Neuronal stem cell (in vitro differentiated cells): ENCODE results near the gene E2F3.
A peak's percentile ranks its signal among the peaks of the same experiment; 100 is the strongest.

ENCODE experiments used
- DNase-seq: peaks from one replicate; pipeline ENCODE4 v3.0.0-alpha.2; 2013; ENCODE audit warnings: low spot score
- H2AFZ ChIP-seq: one replicate; pipeline ENCODE4 v1.6.1; 2013; ENCODE audit warnings: mild to moderate bottlenecking, low read length, inconsistent platforms
- H2AK5ac ChIP-seq: 2 replicates; pipeline ENCODE4 v1.6.1; 2013; ENCODE audit warnings: low read depth, mild to moderate bottlenecking, inconsistent platforms, low read length, moderate library complexity, mixed read lengths
- H2BK120ac ChIP-seq: 2 replicates; pipeline ENCODE4 v1.6.1; 2013; ENCODE audit warnings: low read depth, mild to moderate bottlenecking, inconsistent platforms, low read length, moderate library complexity, mixed read lengths
- H2BK12ac ChIP-seq: one replicate; pipeline ENCODE4 v1.6.1; 2013; ENCODE audit warnings: low read length, inconsistent platforms
- H2BK15ac ChIP-seq: 2 replicates; pipeline ENCODE4 v1.6.1; 2013; ENCODE audit warnings: mild to moderate bottlenecking, low read length, inconsistent platforms, mixed read lengths
- H2BK5ac ChIP-seq: one replicate; pipeline ENCODE4 v1.6.1; 2013; ENCODE audit warnings: inconsistent platforms, mild to moderate bottlenecking, low read length, moderate library complexity
- H3K14ac ChIP-seq: one replicate; pipeline ENCODE4 v1.6.1; 2013; ENCODE audit warnings: low read length, inconsistent platforms
- H3K18ac ChIP-seq: 2 replicates; pipeline ENCODE4 v1.6.1; 2013; ENCODE audit warnings: low read length, inconsistent platforms
- H3K23ac ChIP-seq: 2 replicates; pipeline ENCODE4 v1.6.1; 2013; ENCODE audit warnings: low read depth, mild to moderate bottlenecking, mixed read lengths, low read length, inconsistent platforms; ENCODE audit not compliant: poor library complexity
- H3K27ac ChIP-seq: replicated peaks from 3 replicates; pipeline ENCODE4 v1.5.1; 2013; ENCODE audit warnings: low read length, inconsistent platforms
- H3K27me3 ChIP-seq, 3 experiments: 2 replicates each; pipeline ENCODE4 v1.6.1; 2013; ENCODE audit warnings: low read length in 3 of 3, mild to moderate bottlenecking in 2 of 3, inconsistent platforms in 1 of 3, low read depth in 1 of 3, mixed read lengths in 1 of 3, moderate library complexity in 1 of 3; ENCODE audit not compliant: control insufficient read depth in 3 of 3, insufficient read depth in 3 of 3
- H3K36me3 ChIP-seq, 2 donors: replicated peaks in 1 of 2; 2 replicates each; pipeline ENCODE4 v1.6.1; 2013; ENCODE audit warnings: low read length in 2 of 2; ENCODE audit not compliant: control insufficient read depth in 2 of 2, insufficient read depth in 2 of 2
- H3K4ac ChIP-seq: 2 replicates; pipeline ENCODE4 v1.6.1; 2013; ENCODE audit warnings: inconsistent platforms, mild to moderate bottlenecking, low read length, moderate library complexity
- H3K4me1 ChIP-seq, 2 donors: 1 replicate in 1 of 2; 2 replicates in 1 of 2; pipeline ENCODE4 v1.6.1; 2013; ENCODE audit warnings: low read length in 2 of 2, low read depth in 1 of 2; ENCODE audit not compliant: control insufficient read depth in 2 of 2, insufficient read depth in 1 of 2
- H3K4me2 ChIP-seq: one replicate; pipeline ENCODE4 v1.6.1; 2013; ENCODE audit warnings: mild to moderate bottlenecking, low read length, inconsistent platforms; ENCODE audit not compliant: insufficient read depth, poor library complexity, severe bottlenecking
- H3K4me3 ChIP-seq, 2 donors: 2 replicates each; pipeline ENCODE4 v1.5.1; 2013; ENCODE audit warnings: low read length in 2 of 2, mild to moderate bottlenecking in 2 of 2, inconsistent platforms in 1 of 2, moderate library complexity in 1 of 2
- H3K79me1 ChIP-seq: one replicate; pipeline ENCODE4 v1.6.1; 2013; ENCODE audit warnings: low read depth, mild to moderate bottlenecking, inconsistent platforms, low read length, moderate library complexity
- H3K9ac ChIP-seq: one replicate; pipeline ENCODE4 v1.6.1; 2013; ENCODE audit warnings: mild to moderate bottlenecking, low read depth, low read length, inconsistent platforms; ENCODE audit not compliant: poor library complexity
- H3K9me3 ChIP-seq, 2 donors: replicated peaks in 1 of 2; 2 replicates each; pipeline versions ENCODE3 to v1.6.1; 2013; ENCODE audit warnings: low read length in 2 of 2, mild to moderate bottlenecking in 2 of 2, inconsistent platforms in 1 of 2, low read depth in 1 of 2, mixed read lengths in 1 of 2, moderate library complexity in 1 of 2; ENCODE audit not compliant: control insufficient read depth in 2 of 2, insufficient read depth in 1 of 2
- H4K8ac ChIP-seq: one replicate; pipeline ENCODE4 v1.6.1; 2013; ENCODE audit warnings: low read depth, mild to moderate bottlenecking, inconsistent platforms, low read length, moderate library complexity
- H4K91ac ChIP-seq: one replicate; pipeline ENCODE4 v1.6.1; 2013; ENCODE audit warnings: low read length, low read depth, mild to moderate bottlenecking, inconsistent platforms; ENCODE audit not compliant: poor library complexity
- WGBS, 2 donors: extraction: QIAGEN DNeasy Blood & Tissue Kit; methylation state at CpG; one replicate each; pipeline ENCODE4 v1.1.7; 2013; ENCODE audit warnings: missing lambda C conversion rate in 2 of 2, mixed read lengths in 1 of 2; ENCODE audit not compliant: insufficient read length in 2 of 2, insufficient replicate concordance in 1 of 2; ENCODE audit errors: extremely low coverage in 2 of 2; 5-methylcytosine and 5-hydroxymethylcytosine counted together

The E2F3 gene

GRCh38 chr6:20411544-20411943 lies 9.9 kb downstream of the E2F3 start:
- H3K79me1 ChIP-seq: peaks cover 9% of the 10 kb centered on the region
- H3K27me3 ChIP-seq: no peaks in the 10 kb centered on the region
- H3K4ac ChIP-seq: no peak overlapping the region
- H3K9me3 ChIP-seq: peaks cover 0 to 1% of the 10 kb centered on the region in 2 donors
- no peak overlapping the region for H3K4me2 ChIP-seq
- H2BK5ac ChIP-seq: no peak overlapping the region
- no peak overlapping the region for H3K23ac ChIP-seq
- no peak overlapping the region for H2BK120ac ChIP-seq
- peak overlapping the region; percentile 94 for H4K8ac ChIP-seq
- H3K9ac ChIP-seq: no peak overlapping the region
- no peak overlapping the region for H2BK12ac ChIP-seq
- H3K27ac ChIP-seq: no peak overlapping the region
- no peak overlapping the region for H2AK5ac ChIP-seq
- no CpG with 5 or more reads among the region's 8 CpGs for WGBS, 2 donors
- H3K18ac ChIP-seq: no peak overlapping the region
- no peak overlapping the region for H2AFZ ChIP-seq
- H3K4me3 ChIP-seq: no peak overlapping the region
- no peak overlapping the region for H3K14ac ChIP-seq
- H3K4me1 ChIP-seq: peaks cover 0 to 13% of the 10 kb centered on the region in 2 donors
- no peak overlapping the region for H2BK15ac ChIP-seq
- no peak for DNase-seq
- H4K91ac ChIP-seq: no peak overlapping the region
- H3K36me3 ChIP-seq: peaks cover 8 to 100% of the 10 kb centered on the region in 2 donors

DNA sequence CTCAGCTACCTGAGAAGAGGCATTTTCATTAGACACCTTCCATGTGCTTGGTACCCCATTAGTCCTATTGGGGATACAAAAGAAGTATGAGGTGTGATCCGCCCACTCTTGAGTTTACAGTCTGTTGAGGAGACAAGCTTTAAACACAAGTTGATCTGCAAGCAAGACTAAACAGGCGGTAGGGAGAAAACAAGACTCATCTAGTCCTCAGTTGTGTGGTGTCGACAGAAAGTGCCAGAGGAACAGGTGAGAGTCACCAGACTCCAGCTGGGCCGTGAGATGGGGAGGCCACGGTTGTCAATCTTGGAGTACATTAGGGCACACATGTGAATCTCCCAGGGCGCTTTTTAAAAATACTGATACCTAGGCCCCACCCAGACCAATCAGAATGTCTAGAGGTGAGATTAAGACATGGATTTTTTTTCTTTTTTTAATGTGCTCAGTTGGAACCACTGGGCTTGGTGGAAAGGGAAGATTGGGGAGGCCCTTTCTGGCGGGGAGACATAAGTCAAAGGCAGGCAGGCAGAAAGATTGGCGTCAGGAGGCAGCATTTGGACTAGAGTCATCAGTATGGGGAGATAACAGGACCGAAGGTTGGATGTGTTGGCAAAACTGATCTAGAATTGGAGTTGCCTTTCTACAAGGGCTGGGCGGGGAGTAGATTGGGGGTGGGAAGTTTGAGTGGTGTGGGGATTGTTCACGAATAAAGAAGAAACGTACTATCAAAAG lies 10.4 kb downstream of the E2F3 start:
- Histone ChIP-seq H3K4me1 (peaks cover 0 to 14% of the 10 kb centered on the region in 2 donors), H3K27me3 (no peaks in the 10 kb centered on the region), H3K27ac (no peak overlapping the region), H2AFZ (no peak overlapping the region), H2AK5ac (no peak overlapping the region), H2BK12ac (no peak overlapping the region), H3K18ac (no peak overlapping the region), H3K4me3 (no peak overlapping the region), H3K14ac (no peak overlapping the region), H3K36me3 (peaks cover 8 to 95% of the 10 kb centered on the region in 2 donors), H3K9ac (no peak overlapping the region), H3K23ac (no peak overlapping the region), H3K79me1 (peaks cover 9% of the 10 kb centered on the region), H2BK5ac (no peak overlapping the region), H4K91ac (no peak overlapping the region), H4K8ac (no peak overlapping the region), H3K9me3 (peaks cover 0 to 1% of the 10 kb centered on the region in 2 donors), H2BK120ac (no peak overlapping the region), H2BK15ac (no peak overlapping the region), H3K4ac (no peak overlapping the region), H3K4me2 (no peak overlapping the region)
- 100% methylated on average over 2 of the region's 12 CpGs; no CpG with 5 or more reads in 1 of the 2 donors for WGBS, 2 donors
- no peak for DNase-seq

DNA sequence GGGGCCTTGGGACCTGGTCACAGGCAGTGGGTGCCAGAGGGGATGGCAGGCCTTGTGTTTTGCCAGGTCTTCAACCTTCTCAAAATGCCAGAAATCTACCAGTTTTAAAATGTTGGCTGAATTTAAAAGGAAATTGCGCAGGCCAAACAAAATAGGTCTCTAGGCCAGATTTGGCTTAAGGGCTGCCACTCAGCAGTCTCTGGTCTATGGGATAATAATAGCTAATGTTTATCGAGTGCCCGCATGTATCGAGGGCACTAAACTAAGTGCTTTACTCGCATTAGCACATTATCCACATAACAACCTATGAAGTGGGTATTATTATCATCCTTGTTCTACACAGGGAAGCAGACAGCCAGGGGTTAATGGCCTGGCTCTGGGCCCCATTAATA lies 11.0 kb downstream of the E2F3 start:
- H3K9me3 ChIP-seq: peaks cover 0 to 1% of the 10 kb centered on the region in 2 donors
- H3K4ac ChIP-seq: no peak overlapping the region
- WGBS, 2 donors: no CpG with 5 or more reads among the region's 5 CpGs

DNA sequence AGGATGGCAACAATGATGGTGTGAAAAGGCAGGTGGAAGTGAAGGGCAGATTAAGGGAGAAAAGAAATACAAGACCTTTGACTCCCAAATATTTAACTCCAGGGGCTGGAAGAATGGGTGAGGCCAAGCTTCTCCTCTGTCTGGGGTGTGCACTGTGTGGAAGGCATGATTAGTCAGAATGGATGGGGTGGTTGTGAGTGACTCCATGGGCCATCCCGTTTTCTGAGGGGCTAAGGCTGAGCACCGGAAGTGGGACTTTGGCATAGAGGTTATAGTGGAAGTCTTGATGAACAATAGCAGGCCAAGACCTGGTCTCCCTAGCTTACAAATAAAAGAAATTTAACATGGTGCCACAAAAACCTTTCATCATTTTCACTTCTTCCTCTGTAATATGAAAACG lies 12.1 kb downstream of the E2F3 start:
- H2AK5ac ChIP-seq: no peak overlapping the region
- H2BK5ac ChIP-seq: no peak overlapping the region
- H3K4me1 ChIP-seq: peaks cover 0 to 14% of the 10 kb centered on the region in 2 donors
- H3K23ac ChIP-seq: no peak overlapping the region
- no CpG with 5 or more reads among the region's 3 CpGs for WGBS, 2 donors
- H3K4ac ChIP-seq: no peak overlapping the region
- H3K27ac ChIP-seq: no peak overlapping the region
- H3K14ac ChIP-seq: no peak overlapping the region
- H4K91ac ChIP-seq: no peak overlapping the region
- DNase-seq: no peak
- no peak overlapping the region for H2BK12ac ChIP-seq
- no peak overlapping the region for H3K9ac ChIP-seq
- H3K18ac ChIP-seq: no peak overlapping the region
- H3K4me2 ChIP-seq: no peak overlapping the region
- no peak overlapping the region for H2BK120ac ChIP-seq
- no peak overlapping the region for H3K4me3 ChIP-seq
- H4K8ac ChIP-seq: no peak overlapping the region
- H3K79me1 ChIP-seq: peaks cover 9% of the 10 kb centered on the region
- peaks cover 0 to 1% of the 10 kb centered on the region in 2 donors for H3K9me3 ChIP-seq
- H2AFZ ChIP-seq: no peak overlapping the region
- no peaks in the 10 kb centered on the region for H3K27me3 ChIP-seq
- H3K36me3 ChIP-seq: peaks cover 8 to 90% of the 10 kb centered on the region in 2 donors
- H2BK15ac ChIP-seq: no peak overlapping the region

More for the DNA sequence above, 11.0 kb downstream of the E2F3 start:
- Histone ChIP-seq H3K23ac (no peak overlapping the region), H3K79me1 (peaks cover 9% of the 10 kb centered on the region), H3K4me1 (peaks cover 0 to 14% of the 10 kb centered on the region in 2 donors), H2AK5ac (no peak overlapping the region), H2BK120ac (no peak overlapping the region), H3K27ac (no peak overlapping the region), H3K9ac (no peak overlapping the region), H3K4me3 (no peak overlapping the region), H2BK5ac (no peak overlapping the region), H3K27me3 (no peaks in the 10 kb centered on the region), H2BK12ac (no peak overlapping the region), H3K4me2 (no peak overlapping the region), H2AFZ (no peak overlapping the region), H3K18ac (no peak overlapping the region), H3K14ac (no peak overlapping the region), H3K36me3 (peaks cover 8 to 91% of the 10 kb centered on the region in 2 donors), H2BK15ac (no peak overlapping the region), H4K8ac (no peak overlapping the region), H4K91ac (no peak overlapping the region)
- DNase-seq: no peak
